ENCODE measurements around the gene GNA14.
A peak's percentile ranks its signal among the peaks of the same experiment; 100 is the strongest.

Gene GNA14

GRCh38 chr9:77438653-77439052 is 209.5 kb downstream of the GNA14 start:
- POLR2A ChIA-PET, result no interaction called here
- no peak for TF ChIP-seq CTCF (IDR thresholded peaks at IDR 0.05; ENCODE audit: control extremely low read depth, extremely low read depth, low read depth, missing control alignments)
- CTCF ChIA-PET, result interaction anchor here (1.9 to 9.9 kb wide), 2 partner anchors 13 to 18 kb away, joined by 8 to 162 read pairs; no protein-coding TSS in a partner anchor
- no peak for DNase-seq (ENCODE audit: extremely low spot score)

- TF ChIP-seq CTCF (IDR thresholded peaks at IDR 0.05; ENCODE audit: control extremely low read depth, extremely low read depth, low read depth, missing control alignments), result no peak
- ChIA-PET CTCF (interaction anchor here (1.1 to 4.5 kb wide), 4 partner anchors 9 to 316 kb away, joined by 3 to 49 read pairs (median 28); no protein-coding TSS in a partner anchor), POLR2A (no interaction called here)
- DNase-seq (ENCODE audit: extremely low spot score), result no peak
These were observed 212.4 kb downstream of the GNA14 start for GRCh38 chr9:77435688-77436087.

GRCh38 chr9:77435277-77435676 is 212.8 kb downstream of the GNA14 start:
- ChIA-PET POLR2A (no interaction called here), CTCF (interaction anchor here (1.1 to 4.5 kb wide), 5 partner anchors 9 to 316 kb away, joined by 3 to 49 read pairs (median 24); no protein-coding TSS in a partner anchor)
- DNase-seq (ENCODE audit: extremely low spot score), result no peak
- TF ChIP-seq CTCF (IDR thresholded peaks at IDR 0.05; ENCODE audit: control extremely low read depth, extremely low read depth, low read depth, missing control alignments), result no peak

- CTCF ChIA-PET, result interaction anchor here (0.8 to 4.5 kb wide), 22 partner anchors 9 to 688 kb away, joined by 3 to 49 read pairs (median 5); no protein-coding TSS in a partner anchor
- POLR2A ChIA-PET, result no interaction called here
- peak; percentile 73 for DNase-seq (ENCODE audit: extremely low spot score)
- TF ChIP-seq CTCF (IDR thresholded peaks at IDR 0.05; ENCODE audit: control extremely low read depth, extremely low read depth, low read depth, missing control alignments), result peak; percentile 92
These were observed 214.3 kb downstream of the GNA14 start for GRCh38 chr9:77433675-77434445.

- ChIA-PET POLR2A (no interaction called here), CTCF (interaction anchor here (4.1 to 4.5 kb wide), 2 partner anchors 13 to 26 kb away, joined by 44 to 49 read pairs; no protein-coding TSS in a partner anchor)
These were observed 216.1 kb downstream of the GNA14 start for GRCh38 chr9:77432053-77432452.

GRCh38 chr9:77429928-77430327 is 218.2 kb downstream of the GNA14 start:
- CTCF ChIA-PET, result interaction anchor here (1.1 to 1.2 kb wide), 2 partner anchors 13 to 28 kb away, joined by 3 read pairs; no protein-coding TSS in a partner anchor
- POLR2A ChIA-PET, result no interaction called here
- no peak for DNase-seq (ENCODE audit: extremely low spot score)
- no peak for TF ChIP-seq CTCF (IDR thresholded peaks at IDR 0.05; ENCODE audit: control extremely low read depth, extremely low read depth, low read depth, missing control alignments)

More at GRCh38 chr9:77432053-77432452, 216.1 kb downstream of the GNA14 start:
- TF ChIP-seq CTCF (IDR thresholded peaks at IDR 0.05; ENCODE audit: control extremely low read depth, extremely low read depth, low read depth, missing control alignments), result no peak
- DNase-seq (ENCODE audit: extremely low spot score), result no peak

Measured in GM10248 (cell line).